GM23338 (cell line): Measurements from ENCODE around the gene PMM1.

Source experiments
- EZH2 ChIP-seq: fragments of 200-600 bp; sonication (generic); IDR thresholded peaks from one replicate; pipeline ENCODE4 v1.8.0; 2017; ENCODE audit warnings: antibody characterized with exemption, mild to moderate bottlenecking, low read depth; ENCODE audit not compliant: unreplicated experiment
- EZH2phosphoT487 ChIP-seq: fragments of 200-600 bp; sonication (generic); IDR thresholded peaks from one replicate; pipeline ENCODE4 v1.8.1; 2018; ENCODE audit warnings: antibody characterized with exemption; ENCODE audit not compliant: unreplicated experiment
- NANOG ChIP-seq: IDR thresholded peaks from 2 replicates; pipeline ENCODE4 v1.6.1; 2016; ENCODE audit warnings: antibody characterized with exemption, borderline replicate concordance
- POLR2AphosphoS5 ChIP-seq: IDR thresholded peaks from 2 replicates; pipeline ENCODE4 v1.6.1; 2016; ENCODE audit warnings: antibody characterized with exemption, low read depth
- STAT1 ChIP-seq: IDR thresholded peaks from one replicate; pipeline ENCODE4 v1.6.1; 2016; ENCODE audit warnings: antibody characterized with exemption; ENCODE audit not compliant: unreplicated experiment
- TF ChIP-seq, protein P1 (sequence below), 2 experiments: fragments of 200-600 bp in 1 of 2; sonication (generic) in 1 of 2; conservative IDR thresholded peaks; 2 replicates each; pipeline versions ENCODE4 v1.5.1 to v1.6.1; 2016 to 2017; ENCODE audit warnings: antibody characterized with exemption in 2 of 2, low read depth in 2 of 2, mild to moderate bottlenecking in 2 of 2, moderate library complexity in 1 of 2
- TF ChIP-seq, protein P2 (sequence below): IDR thresholded peaks from 2 replicates; pipeline ENCODE4 v1.6.1; 2016; ENCODE audit warnings: antibody characterized with exemption
- TF ChIP-seq, protein P3 (sequence below): IDR thresholded peaks from one replicate; pipeline ENCODE4 v1.6.1; 2018; ENCODE audit warnings: antibody characterized with exemption; ENCODE audit not compliant: unreplicated experiment

DNA sequence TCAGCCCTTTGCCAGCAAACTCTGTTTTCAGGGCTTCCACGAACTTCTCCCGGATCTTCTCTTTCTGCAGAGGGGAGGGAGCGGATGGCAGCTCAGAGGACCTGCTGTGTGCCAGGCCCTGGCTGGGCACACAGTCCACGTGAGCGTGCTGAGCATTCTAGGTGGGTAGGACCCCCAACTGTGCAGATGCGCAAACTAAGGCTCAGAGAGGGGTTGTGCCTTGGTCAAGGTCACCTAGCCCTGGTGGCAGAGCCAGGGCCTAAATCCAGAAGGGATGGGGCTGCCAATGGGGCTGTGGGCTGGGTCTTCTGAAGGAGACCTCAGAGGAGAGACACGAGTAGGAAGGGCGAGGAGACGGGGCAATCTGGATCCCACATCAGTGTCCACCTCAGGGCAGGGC lies 10.8 kb downstream of the PMM1 start:
- TF ChIP-seq EZH2 (no peak), NANOG (no peak), POLR2AphosphoS5 (no peak), STAT1 (no peak), EZH2phosphoT487 (no peak)
- TF ChIP-seq, protein P1, sequence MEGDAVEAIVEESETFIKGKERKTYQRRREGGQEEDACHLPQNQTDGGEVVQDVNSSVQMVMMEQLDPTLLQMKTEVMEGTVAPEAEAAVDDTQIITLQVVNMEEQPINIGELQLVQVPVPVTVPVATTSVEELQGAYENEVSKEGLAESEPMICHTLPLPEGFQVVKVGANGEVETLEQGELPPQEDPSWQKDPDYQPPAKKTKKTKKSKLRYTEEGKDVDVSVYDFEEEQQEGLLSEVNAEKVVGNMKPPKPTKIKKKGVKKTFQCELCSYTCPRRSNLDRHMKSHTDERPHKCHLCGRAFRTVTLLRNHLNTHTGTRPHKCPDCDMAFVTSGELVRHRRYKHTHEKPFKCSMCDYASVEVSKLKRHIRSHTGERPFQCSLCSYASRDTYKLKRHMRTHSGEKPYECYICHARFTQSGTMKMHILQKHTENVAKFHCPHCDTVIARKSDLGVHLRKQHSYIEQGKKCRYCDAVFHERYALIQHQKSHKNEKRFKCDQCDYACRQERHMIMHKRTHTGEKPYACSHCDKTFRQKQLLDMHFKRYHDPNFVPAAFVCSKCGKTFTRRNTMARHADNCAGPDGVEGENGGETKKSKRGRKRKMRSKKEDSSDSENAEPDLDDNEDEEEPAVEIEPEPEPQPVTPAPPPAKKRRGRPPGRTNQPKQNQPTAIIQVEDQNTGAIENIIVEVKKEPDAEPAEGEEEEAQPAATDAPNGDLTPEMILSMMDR (conservative IDR thresholded peaks at IDR 0.05; ENCODE audit: low read depth in 2 of 2): no peak
- TF ChIP-seq, protein P2, sequence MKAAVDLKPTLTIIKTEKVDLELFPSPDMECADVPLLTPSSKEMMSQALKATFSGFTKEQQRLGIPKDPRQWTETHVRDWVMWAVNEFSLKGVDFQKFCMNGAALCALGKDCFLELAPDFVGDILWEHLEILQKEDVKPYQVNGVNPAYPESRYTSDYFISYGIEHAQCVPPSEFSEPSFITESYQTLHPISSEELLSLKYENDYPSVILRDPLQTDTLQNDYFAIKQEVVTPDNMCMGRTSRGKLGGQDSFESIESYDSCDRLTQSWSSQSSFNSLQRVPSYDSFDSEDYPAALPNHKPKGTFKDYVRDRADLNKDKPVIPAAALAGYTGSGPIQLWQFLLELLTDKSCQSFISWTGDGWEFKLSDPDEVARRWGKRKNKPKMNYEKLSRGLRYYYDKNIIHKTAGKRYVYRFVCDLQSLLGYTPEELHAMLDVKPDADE: no peak
- TF ChIP-seq, protein P3, sequence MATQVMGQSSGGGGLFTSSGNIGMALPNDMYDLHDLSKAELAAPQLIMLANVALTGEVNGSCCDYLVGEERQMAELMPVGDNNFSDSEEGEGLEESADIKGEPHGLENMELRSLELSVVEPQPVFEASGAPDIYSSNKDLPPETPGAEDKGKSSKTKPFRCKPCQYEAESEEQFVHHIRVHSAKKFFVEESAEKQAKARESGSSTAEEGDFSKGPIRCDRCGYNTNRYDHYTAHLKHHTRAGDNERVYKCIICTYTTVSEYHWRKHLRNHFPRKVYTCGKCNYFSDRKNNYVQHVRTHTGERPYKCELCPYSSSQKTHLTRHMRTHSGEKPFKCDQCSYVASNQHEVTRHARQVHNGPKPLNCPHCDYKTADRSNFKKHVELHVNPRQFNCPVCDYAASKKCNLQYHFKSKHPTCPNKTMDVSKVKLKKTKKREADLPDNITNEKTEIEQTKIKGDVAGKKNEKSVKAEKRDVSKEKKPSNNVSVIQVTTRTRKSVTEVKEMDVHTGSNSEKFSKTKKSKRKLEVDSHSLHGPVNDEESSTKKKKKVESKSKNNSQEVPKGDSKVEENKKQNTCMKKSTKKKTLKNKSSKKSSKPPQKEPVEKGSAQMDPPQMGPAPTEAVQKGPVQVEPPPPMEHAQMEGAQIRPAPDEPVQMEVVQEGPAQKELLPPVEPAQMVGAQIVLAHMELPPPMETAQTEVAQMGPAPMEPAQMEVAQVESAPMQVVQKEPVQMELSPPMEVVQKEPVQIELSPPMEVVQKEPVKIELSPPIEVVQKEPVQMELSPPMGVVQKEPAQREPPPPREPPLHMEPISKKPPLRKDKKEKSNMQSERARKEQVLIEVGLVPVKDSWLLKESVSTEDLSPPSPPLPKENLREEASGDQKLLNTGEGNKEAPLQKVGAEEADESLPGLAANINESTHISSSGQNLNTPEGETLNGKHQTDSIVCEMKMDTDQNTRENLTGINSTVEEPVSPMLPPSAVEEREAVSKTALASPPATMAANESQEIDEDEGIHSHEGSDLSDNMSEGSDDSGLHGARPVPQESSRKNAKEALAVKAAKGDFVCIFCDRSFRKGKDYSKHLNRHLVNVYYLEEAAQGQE: no peak
